Esophagus squamous epithelium (tissue), 5 donors: ENCODE results near the gene EPG5. TPM values are rescaled to one million over a fixed set of nuclear protein-coding genes. Genes with fewer than 3 reads are reported as not detected.

Experiments used
- DNase-seq: peaks from one replicate; lab custom pipeline; 2025; lab: John Stamatoyannopoulos, UW
- H3K27ac ChIP-seq, 4 donors: fragments of 200-600 bp; sonication (generic); one replicate each; pipeline ENCODE4 v1.5.1; 2016 to 2019; ENCODE audit warnings: mild to moderate bottlenecking in 1 of 4
- H3K27me3 ChIP-seq, 4 donors: fragments of 200-600 bp; sonication (generic); 1 replicate in 3 of 4; 2 replicates in 1 of 4; pipeline versions ENCODE4 v1.5.1 to v1.6.0; 2017 to 2021; ENCODE audit warnings: antibody characterized with exemption in 1 of 4
- H3K36me3 ChIP-seq, 3 donors: fragments of 200-600 bp; sonication (generic); one replicate each; pipeline ENCODE4 v1.5.1; 2016 to 2019
- H3K4me1 ChIP-seq, 3 donors: fragments of 200-600 bp; sonication (generic); one replicate each; pipeline ENCODE4 v1.5.1; 2017 to 2019
- H3K4me3 ChIP-seq, 4 donors: fragments of 200-600 bp; sonication (generic); 1 replicate in 3 of 4; 2 replicates in 1 of 4; pipeline ENCODE4 v1.5.1; 2016 to 2019; ENCODE audit warnings: mild to moderate bottlenecking in 2 of 4, moderate library complexity in 1 of 4
- H3K9me3 ChIP-seq, 3 donors: fragments of 200-600 bp; sonication (generic); one replicate each; pipeline ENCODE4 v1.5.1; 2016 to 2019
- POLR2A ChIP-seq, 4 donors: fragments of 450-650 bp; IDR thresholded peaks; one replicate each; pipeline ENCODE4 v1.6.1; 2017; ENCODE audit warnings: antibody characterized with exemption in 4 of 4, mild to moderate bottlenecking in 4 of 4, moderate library complexity in 3 of 4
- WGBS, 2 donors: methylation state at CpG; one replicate each; pipeline ENCODE4 v1.1.5; 2018; 5-methylcytosine and 5-hydroxymethylcytosine counted together
- intact Hi-C: fragments of 100-400 bp; cut with DNase I; formaldehyde crosslinking; loops from one replicate; pipeline ENCODE4 v1.15.0; 2022
- total RNA-seq, 4 donors: library from RNA; depleted of rRNA; stranded (reverse); fragments of >200 nt; gene quantifications; one replicate each; pipeline ENCODE4 v1.1.0, GENCODE V29; 2016
- TF ChIP-seq, protein P1 (sequence below), 6 experiments: fragments of 450-650 bp in 4 of 6; fragments of 200-600 bp in 2 of 6; sonication (generic) in 2 of 6; IDR thresholded peaks; one replicate each; pipeline ENCODE4 v1.5.1; 2016 to 2019; ENCODE audit warnings: antibody characterized with exemption in 6 of 6, mild to moderate bottlenecking in 4 of 6, moderate library complexity in 4 of 6
- donor health status: DM: yes; HTN: yes; CAD: no.

The EPG5 gene
- total RNA-seq, 4 donors from 2014 or later, result 7.8 to 28.8 (median 22.6) TPM

DNA sequence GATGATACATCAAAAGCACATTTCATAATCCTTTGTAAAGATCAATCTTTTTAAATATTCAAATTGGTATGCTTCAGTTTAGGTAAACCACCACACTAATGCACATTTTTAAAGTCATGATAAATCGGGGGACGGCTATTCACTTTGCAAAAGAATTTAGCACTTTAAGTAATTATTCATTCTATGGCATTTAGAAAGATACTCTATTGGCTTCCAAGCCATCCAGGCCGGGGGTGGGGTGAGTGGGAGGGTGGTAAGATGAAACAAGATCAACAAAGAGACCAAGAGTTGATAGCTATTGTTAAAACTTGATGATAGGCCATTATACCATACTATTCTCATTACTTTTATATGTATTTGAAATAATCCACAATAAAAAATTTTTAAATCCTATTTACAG lies 41.0 kb downstream of the EPG5 start:
- Histone ChIP-seq H3K27ac (no peak overlapping the region), H3K4me3 (no peak overlapping the region), H3K36me3 (peaks cover 13 to 99% (median 20%) of the 10 kb centered on the region in 3 donors), H3K9me3 (no peaks in the 10 kb centered on the region), H3K4me1 (no peaks in the 10 kb centered on the region), H3K27me3 (no peaks in the 10 kb centered on the region)
- WGBS, 2 donors, result 74 to 81% methylated on average over 3 of the region's 3 CpGs
- intact Hi-C loops, result no loop called here
- no peak for DNase-seq
- TF ChIP-seq, protein P1, sequence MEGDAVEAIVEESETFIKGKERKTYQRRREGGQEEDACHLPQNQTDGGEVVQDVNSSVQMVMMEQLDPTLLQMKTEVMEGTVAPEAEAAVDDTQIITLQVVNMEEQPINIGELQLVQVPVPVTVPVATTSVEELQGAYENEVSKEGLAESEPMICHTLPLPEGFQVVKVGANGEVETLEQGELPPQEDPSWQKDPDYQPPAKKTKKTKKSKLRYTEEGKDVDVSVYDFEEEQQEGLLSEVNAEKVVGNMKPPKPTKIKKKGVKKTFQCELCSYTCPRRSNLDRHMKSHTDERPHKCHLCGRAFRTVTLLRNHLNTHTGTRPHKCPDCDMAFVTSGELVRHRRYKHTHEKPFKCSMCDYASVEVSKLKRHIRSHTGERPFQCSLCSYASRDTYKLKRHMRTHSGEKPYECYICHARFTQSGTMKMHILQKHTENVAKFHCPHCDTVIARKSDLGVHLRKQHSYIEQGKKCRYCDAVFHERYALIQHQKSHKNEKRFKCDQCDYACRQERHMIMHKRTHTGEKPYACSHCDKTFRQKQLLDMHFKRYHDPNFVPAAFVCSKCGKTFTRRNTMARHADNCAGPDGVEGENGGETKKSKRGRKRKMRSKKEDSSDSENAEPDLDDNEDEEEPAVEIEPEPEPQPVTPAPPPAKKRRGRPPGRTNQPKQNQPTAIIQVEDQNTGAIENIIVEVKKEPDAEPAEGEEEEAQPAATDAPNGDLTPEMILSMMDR (IDR thresholded peaks at IDR 0.05), result no peak
- no peak for TF ChIP-seq POLR2A (IDR thresholded peaks at IDR 0.05)

DNA sequence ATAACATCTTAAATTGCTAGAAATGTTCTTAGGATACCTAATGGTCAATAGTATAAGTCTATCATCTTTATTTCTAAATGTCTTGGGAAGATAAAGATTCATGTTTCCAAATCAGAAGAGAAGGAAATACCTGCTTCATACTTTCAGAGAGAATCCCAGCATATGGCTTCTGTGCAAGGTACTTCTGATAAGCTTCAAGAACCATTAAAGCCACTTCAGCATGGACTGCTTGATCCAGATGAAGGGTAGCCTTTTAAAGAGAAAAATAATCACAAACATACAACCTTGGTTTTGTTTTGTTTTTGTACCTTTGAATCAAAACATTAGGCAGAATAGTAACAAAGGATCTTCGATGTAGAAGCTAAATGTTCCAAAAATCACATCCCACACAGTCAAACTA lies 44.0 kb downstream of the EPG5 start:
- H3K27ac ChIP-seq, result no peak overlapping the region
- no peak for DNase-seq
- H3K27me3 ChIP-seq, result no peaks in the 10 kb centered on the region
- intact Hi-C loops, result no loop called here
- WGBS, 2 donors, result 81 to 94% methylated on average over 1 of the region's 1 CpG
- H3K4me3 ChIP-seq, result no peak overlapping the region
- no peaks in the 10 kb centered on the region for H3K9me3 ChIP-seq
- peaks cover 13 to 99% (median 20%) of the 10 kb centered on the region in 3 donors for H3K36me3 ChIP-seq
- peaks cover 0 to 8% (median 0%) of the 10 kb centered on the region in 3 donors for H3K4me1 ChIP-seq
- TF ChIP-seq, protein P1 (IDR thresholded peaks at IDR 0.05), result no peak
- no peak for TF ChIP-seq POLR2A (IDR thresholded peaks at IDR 0.05)

DNA sequence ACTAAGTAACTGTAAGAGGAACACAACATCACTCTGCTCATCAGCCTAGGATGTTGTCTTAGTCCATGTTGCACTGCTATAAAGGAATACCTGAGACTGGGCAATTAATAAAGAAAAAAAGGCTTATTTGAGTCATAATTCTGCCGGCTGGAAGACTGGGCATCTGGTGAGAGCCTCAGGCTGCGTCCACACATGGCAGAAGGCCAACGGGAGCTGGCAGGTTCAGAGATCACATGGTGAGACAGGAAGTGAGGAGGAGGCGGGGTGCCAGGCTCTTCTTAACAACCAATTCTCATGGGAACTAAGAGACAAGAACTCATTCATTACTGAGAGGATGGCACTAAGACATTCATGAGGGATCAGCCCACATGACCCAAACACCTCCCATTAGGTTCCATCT lies 46.8 kb downstream of the EPG5 start:
- 25 to 36% methylated on average over 4 of the region's 4 CpGs for WGBS, 2 donors
- TF ChIP-seq, protein P1 (IDR thresholded peaks at IDR 0.05), result no peak
- TF ChIP-seq POLR2A (IDR thresholded peaks at IDR 0.05), result no peak
- peaks cover 17 to 100% (median 29%) of the 10 kb centered on the region in 3 donors for H3K36me3 ChIP-seq

DNA sequence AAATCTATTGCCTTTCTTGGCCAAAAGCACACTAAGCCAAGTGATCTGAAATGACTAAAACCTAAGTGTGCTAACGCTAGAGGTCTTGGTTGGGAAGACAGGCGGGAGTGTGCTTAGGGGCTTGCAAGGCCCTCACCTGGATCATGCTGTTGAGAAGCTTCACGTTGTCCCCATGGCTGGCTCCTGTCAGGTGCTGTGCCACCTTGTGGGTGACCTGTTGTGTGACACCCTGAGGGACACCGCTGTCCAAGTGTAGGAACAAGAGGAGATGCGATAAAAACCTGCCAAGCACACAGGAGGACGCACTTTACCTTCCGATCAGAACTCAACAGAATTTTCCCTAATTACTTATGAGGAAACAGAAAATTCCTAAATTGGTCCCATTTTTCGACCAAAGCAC lies 50.8 kb downstream of the EPG5 start:
- no peaks in the 10 kb centered on the region for H3K27me3 ChIP-seq
- no peaks in the 10 kb centered on the region for H3K9me3 ChIP-seq
- H3K4me3 ChIP-seq, result no peak overlapping the region
- H3K36me3 ChIP-seq, result peaks cover 9 to 100% (median 29%) of the 10 kb centered on the region in 3 donors
- no peak for DNase-seq
- no peak for TF ChIP-seq POLR2A (IDR thresholded peaks at IDR 0.05)
- TF ChIP-seq, protein P1 (IDR thresholded peaks at IDR 0.05), result no peak
- WGBS, 2 donors, result 94 to 95% methylated on average over 6 to 7 of the region's 8 CpGs
- H3K4me1 ChIP-seq, result peaks cover 0 to 8% (median 0%) of the 10 kb centered on the region in 3 donors
- H3K27ac ChIP-seq, result no peak overlapping the region
- intact Hi-C loops, result no loop called here

More for the DNA sequence above, 46.8 kb downstream of the EPG5 start:
- no peak for DNase-seq
- no peaks in the 10 kb centered on the region for H3K9me3 ChIP-seq
- no peak overlapping the region for H3K27ac ChIP-seq
- intact Hi-C loops, result no loop called here
- H3K27me3 ChIP-seq, result no peaks in the 10 kb centered on the region
- peaks cover 0 to 8% (median 0%) of the 10 kb centered on the region in 3 donors for H3K4me1 ChIP-seq
- H3K4me3 ChIP-seq, result no peak overlapping the region

DNA sequence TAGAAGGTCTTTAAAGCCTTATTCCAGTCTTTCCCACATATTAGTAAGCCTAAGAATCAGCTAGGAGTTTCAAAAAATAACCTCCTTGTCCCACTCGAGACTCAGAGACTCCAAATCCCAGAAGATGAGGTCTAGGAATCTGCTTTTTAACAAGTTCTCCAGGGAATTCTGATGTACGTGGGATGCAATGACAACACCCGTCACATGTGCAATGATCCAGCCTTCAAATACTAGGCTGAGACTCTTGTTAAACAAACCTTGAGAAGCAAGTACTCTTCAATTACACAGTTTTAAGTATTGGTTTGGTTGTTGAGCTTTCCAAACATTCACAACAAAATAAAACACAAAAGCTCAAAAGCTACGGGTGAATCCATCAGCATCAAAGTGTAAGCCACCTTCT lies 53.9 kb downstream of the EPG5 start:
- no peak for DNase-seq
- Histone ChIP-seq H3K4me1 (no peaks in the 10 kb centered on the region), H3K4me3 (no peak overlapping the region), H3K27me3 (no peaks in the 10 kb centered on the region), H3K27ac (no peak overlapping the region), H3K9me3 (no peaks in the 10 kb centered on the region), H3K36me3 (peaks cover 9 to 100% (median 38%) of the 10 kb centered on the region in 3 donors)
- intact Hi-C loops, result no loop called here
- TF ChIP-seq POLR2A (IDR thresholded peaks at IDR 0.05), result no peak
- TF ChIP-seq, protein P1 (IDR thresholded peaks at IDR 0.05), result no peak
- WGBS, 2 donors, result 83 to 92% methylated on average over 4 of the region's 4 CpGs
